NCI-H226 (cell line): ENCODE measurements around the gene SLC25A5.
A peak's percentile ranks its signal among the peaks of the same experiment; 100 is the strongest.
"Not testable (repeated sequence)": the region's sequence is repeated elsewhere in the genome, so short reads cannot be mapped to it uniquely, and the experiment has no call there.

ENCODE experiments used
- DNase-seq: peaks from one replicate; pipeline ENCODE4 v3.0.0-alpha.2; 2015

The SLC25A5 gene

DNA sequence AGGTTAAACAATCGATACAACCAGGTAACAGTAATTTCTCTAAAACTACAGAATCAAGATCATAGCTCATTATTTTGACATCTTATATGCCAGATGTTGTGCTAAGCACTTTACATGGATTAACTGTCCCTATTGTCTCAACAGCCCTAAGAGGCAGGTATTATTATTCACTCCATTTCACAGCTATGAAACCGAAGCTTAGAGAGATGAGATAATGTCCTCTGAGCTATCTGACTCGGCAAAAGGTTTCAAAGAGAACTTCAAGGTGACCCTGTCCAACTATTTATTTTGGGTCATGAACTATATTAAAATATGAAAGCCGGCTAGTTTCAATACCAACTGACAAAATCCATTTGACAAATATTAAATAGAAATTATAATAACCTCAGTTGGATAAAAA lies 10.3 kb downstream of the SLC25A5 start:
- DNase-seq, result no peak

DNA sequence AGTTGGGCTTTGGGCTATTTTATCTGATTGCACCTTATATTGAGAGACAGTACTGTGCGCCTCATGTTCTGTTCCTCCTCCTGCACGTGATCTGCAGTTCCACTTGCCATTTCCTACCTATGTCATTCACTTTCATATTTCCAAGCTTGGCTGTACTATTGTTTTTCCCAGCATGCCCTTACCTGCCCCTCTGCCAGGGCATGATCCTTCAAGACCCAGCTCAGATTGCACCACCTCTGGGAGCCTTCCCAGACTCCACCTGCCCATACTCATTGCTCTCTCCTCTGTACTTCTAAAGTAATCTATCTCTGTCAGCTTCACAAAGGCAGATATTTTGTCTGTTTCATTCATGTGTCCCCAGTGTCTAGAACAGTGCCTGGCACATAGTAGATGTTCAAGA lies 11.6 kb downstream of the SLC25A5 start:
- DNase-seq, result no peak

DNA sequence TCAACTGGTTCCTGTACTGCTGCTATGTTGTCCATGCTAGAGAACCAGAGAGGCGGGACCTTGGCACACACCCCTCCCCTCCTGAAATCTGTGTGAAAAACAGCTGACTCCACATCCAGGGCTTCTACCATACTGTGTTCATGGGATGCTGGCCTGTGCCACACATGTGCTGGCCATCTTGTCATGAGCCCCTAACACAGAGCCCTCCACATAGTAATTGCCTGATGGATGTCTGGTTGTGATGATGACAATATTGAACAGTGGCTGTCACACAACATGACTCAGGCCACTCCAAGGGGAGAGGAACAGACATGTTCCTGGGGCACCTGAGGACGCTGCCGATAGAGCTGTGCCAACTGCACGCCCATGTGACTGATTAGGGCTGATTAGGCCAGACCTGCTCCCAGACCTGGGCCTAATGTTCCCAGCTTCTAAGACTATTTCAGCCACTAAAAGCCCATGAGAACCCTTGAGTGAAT lies 13.1 kb downstream of the SLC25A5 start:
- DNase-seq, result no peak

DNA sequence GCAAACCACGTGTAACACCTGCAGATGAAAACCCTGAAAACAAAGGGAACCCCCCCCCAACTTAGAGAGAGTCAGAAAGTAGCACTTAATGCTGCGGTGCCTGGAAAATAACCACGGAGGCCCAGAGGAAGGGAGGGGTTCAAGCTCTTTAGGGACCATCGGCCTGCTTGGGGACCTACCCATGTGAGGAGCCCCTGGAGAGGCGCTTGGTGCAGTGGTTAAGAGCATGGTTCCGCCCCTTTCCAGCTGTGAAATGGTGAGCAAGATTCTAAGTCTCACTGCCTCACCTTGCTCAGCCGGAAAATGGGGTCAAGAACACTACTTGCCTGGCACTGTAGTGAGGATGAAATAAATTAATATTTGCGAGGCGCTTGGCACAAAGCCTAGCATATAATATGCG lies 13.8 kb downstream of the SLC25A5 start:
- no peak for DNase-seq

DNA sequence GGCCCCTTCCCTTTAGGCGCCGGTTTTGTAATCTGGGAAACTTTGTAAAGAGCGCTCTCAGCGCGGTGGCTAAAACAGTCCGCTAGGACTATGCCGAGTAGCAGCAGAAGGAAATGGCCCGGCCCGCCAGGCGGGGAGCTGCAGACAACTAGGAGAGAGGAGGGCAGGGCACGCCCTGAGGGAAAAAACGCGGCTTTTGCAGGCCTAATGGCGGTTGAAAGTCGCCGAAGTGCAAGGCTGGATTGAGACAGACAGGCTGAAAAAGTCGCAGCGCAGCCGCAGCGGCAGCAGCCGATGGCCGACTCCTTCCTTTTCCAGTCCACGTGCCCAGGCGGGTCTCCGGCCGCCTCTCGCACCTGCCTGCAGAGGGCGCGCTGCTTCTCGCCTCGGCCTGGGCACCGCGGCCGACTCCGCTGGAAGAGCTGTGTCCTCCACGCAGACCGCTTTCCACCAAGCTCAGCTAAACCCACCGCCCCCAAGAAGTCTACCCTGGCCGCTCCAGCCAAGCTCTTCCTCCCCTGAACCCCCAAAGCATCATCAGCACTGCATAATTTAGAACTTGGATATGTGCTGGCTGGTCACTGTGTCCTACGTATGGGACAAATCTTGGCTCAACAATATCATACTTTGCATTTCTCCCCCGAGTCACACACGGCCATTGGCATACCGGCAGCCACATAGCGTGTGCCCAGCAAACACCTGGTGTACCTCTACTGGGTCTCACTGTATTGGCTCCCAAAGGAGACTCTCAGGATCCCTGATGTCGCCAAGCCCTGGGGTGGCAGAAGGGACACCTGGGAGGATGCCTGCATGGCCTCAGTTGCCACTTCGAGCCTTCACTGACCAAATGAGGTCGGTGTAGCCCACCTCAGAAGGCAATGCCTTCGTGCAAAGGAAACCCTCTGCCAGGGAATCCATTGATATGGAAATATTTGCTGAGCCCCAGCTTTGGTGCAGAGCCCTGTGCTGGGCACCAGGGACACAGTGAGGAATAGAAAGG lies 14.5 kb downstream of the SLC25A5 start:
- DNase-seq, result peak; percentile 45

DNA sequence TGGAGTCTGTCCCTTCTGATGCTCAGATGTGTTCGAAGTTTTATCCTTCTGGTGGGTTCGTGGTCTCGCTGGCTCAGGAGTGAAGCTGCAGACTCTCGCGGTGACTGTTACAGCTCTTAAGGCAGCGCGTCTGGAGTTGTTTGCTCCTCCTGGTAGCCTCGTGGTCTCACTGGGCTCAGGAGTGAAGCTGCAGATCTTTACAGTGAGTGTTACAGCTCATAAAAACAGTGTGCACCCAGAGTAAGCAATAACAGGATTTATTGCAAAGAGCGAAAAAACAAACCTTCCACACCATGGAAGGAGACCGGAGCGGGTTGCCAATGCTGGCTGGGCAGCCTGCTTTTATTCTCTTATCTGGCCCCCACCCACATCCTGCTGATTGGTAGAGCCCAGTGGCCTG lies 18.5 kb downstream of the SLC25A5 start:
- DNase-seq, result no peak

DNA sequence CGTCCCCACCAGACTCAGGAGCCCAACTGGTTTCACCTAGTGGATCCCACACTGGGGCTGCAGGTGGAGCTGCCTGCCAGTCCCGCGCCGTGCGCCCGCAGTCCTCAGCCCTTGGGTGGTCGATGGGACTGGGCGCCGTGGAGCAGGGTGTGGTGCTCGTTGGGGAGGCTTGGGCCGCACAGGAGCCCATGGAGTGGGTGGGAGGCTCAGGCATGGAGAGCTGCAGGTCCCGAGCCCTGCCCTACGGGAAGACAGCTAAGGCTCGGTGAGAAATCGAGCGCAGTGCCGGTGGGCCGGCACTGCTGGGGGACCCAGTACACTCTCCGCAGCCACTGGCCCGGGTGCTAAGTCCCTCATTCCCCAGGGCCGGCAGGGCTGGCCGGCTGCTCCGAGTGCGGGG lies 19.5 kb downstream of the SLC25A5 start:
- DNase-seq, result not testable (repeated sequence)

DNA sequence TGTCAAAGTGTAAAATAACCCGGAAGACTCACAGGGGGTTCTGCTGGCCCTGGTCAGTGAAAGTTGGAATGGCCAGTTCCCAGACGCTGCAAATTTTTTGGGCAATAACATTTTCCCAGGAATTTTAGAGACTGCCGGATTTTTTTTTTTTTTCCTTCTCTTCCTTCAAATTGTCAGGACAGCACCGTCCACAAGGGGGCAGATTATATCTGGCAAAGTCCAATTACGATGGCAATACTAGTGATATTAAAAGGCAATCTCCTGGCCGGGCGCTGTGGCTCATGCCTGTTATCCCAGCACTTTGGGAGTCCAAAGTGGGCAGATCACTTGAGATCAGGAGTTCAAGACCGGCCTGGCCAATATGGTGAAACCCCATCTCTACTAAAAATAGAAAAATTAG lies 20.5 kb downstream of the SLC25A5 start:
- no peak for DNase-seq

DNA sequence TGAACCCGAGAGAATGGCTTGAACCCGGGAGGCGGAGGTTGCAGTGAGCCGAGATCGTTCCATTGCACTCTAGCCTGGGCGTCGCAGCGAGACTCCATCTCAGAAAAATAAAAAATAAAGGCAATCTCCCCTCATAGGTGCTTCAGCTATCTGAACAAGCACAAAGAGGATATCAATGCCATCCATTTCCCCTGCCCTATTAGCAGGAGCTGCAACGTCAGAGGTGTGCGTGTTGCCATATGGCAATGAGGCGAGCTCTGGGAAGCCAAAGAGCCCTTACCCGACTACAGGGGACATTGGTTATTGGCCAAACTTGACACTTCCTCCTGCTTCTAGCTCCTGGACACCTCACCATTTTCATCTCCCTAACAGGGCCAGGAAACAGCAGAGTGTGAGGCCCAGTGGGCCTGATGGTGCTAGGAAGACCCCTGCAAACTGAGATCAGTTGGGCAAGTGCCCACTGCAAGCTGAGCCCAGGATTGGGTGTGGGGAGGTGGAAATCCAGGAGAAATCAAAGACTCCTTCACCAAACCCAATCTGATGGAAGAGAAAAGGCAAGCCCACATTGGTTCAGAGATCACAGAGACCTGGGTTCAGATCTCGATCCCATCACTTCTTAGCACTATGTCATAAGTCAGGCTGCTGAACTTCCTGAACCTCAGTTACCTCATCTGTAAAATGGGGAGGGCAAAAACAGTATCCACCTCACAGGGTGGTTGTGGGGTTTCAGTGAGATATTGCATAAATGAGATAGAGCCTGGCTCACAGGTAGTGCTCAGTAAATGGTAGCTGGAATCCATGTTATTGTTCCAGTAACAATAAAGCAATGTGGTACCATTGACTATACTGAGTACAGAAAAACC lies 21.2 kb downstream of the SLC25A5 start:
- no peak for DNase-seq

DNA sequence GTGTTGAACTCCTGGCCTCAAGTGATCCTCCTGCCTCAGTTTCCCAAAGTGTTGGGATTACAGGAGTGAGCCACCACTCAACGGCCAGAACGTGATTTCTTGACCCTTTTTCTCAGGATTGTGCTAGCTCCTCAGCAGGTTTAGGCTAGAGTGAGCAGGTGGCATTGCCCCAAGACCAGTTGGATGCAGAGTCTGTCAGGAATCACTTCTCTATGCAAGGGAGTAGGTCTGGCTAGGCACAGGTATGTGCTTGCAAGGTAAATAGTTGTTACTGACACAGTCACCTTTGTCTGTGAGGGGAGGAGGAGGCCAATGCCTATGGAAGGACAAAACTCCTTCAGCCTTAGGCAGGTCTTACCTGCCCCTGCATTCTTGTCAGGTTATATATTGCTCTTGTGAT lies 24.2 kb downstream of the SLC25A5 start:
- no peak for DNase-seq

DNA sequence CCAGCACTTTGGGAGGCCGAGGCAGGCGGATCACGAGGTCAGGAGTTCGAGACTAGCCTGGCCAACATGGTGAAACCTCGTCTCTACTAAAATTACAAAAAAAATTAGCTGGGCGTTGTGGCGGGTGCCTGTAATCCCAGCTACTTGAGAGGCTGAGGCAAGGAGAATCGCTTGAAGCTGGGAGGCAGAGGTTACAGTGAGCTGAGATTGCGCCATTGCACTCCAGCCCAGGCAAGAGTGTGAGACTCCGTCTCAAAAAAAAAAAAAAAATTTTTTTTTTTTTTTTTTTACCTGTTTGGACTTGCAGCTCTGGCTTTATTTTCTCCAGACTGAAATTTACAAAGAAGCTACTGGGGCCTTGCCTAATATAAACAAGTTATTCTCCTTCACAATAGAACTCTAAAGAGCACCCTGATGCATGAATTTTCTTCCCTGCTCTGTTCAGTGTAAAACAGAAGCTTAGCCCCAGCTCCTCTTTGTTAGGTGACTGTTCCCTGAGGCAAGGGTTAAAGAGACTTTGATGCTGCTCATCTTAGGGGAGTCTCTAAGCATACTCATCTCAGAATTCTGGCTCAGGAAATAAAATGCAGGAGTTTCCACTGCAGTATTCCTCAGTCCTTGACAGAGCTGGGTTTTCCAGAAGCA lies 25.7 kb downstream of the SLC25A5 start:
- DNase-seq, result not testable (repeated sequence)

DNA sequence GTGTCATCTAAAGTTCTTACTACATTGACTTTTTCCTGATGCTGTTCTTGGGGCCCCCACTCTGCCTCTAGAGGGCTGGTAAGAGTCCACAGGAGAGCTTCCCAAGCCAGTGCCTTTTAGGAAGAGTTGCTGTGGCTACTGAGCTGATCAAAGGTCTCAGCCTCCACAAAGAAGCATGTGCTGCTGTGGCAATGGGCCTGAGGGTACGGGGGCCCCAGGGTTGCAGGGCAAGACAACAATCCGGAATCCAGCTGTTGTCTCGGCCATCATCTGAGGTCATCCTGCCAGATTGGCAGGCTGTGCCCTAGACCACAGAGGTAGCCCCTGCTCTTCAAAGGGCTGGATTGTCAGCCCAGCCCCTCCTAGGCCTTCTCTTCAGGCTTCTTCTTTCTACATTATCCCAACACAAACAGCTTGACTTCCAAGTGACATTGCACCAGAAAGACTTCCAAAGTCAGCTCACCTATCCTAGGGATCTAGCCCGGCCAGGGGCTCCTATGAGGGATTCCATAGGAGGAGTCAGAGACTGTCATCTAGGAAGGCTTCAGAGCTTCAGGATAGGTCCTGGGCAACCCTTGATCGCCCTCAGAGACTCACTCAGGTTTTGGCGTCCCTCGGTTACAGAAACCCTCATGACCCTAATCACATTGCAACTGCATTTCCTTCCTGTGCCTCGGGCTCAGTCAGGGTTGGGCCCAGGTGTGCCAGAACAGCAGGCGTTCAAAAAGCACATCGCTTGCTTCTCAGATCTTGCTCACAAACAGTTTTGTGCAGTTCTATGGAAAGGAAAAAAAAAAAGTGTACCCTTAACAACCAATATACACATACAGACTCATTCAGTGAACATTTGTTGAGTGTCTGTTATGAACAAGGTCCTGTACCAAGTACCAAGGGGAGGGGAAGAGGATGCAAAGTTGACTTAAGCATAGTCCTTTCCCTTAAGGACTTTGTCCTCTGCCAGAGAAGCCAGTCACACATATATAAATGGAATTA lies 27.8 kb downstream of the SLC25A5 start:
- DNase-seq, result no peak

DNA sequence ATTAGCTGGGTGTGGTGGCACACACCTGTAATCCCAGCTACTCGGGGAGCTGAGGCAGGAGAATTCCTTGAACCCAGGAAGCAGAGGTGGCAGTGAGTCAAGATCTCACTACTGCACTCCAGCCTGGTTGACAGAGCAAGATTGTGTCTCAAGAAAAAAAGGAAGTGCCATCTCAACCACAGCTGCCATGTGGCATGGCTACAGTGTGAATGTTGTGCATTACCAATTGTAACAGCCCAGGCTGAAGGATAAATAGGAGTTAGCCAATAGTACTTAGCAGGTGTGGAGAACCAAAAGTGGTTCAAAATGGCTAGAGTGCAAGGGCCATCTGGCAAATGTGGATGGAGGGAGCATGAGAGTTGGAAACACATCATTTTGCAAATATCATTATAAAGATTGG lies 28.9 kb downstream of the SLC25A5 start:
- no peak for DNase-seq

DNA sequence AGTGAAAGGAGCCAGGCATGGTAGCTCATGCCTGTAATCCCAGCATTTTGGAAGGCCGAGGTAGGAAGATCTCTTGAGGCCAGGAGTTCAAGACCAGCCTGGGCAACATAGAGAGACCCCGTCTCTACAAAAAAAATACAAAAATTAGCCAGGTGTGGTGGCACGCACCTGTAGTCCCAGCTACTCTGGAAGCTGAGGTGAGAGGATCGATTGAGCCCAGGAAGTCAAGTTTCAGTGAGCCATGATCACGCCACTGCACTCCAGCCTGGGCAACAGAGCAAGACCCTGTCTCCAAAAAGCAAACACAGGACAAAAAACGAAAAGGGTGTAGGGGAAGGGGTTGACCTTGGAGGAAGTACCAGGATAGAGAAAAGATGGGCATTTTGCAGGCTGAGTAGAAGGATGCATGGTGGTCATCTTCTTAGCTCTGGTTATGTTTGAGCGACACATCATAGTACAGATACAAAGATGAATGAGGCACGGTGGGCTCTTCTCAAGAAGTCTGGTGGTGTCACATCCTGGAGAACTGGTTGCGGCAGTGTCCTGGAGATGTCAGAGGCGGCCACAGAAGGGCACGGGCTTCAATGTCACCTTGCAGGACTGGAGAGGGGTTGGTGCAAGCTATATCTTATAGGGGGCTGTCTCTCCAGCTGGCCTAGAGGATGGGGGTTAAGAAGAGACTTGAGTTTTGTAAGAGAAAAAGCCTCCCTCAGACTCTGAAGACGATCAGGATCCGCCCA lies 32.0 kb downstream of the SLC25A5 start:
- DNase-seq, result no peak

DNA sequence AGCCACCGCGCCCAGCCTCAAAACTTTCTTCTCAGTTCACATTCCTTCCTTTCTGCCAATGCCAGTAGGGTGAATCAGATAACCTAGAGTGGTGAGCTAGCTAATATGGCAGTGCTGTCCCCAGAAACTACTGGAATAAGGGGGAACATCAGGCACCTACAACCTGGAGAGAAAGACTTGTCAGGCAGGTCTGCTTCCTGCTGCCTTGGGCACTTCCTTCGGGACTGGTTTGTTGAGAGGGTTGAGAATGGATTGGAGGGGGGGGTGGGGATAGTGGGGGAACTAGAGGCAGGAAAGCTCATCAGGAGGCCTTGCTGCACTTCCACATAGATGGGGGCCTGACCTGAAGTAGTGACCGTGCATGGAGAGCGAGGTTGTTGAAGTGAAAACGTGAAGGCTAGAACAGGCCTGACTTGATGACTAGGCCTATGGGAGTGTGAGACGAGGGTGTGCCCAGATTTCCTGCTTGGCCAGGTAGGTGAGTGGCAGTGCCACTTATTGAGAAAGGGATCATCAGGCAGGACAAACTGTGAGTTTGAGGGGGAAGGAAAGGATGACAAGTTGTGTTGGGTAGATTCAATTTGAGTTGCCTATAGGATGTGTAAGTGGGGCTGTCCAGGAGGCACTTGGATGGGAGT lies 33.4 kb downstream of the SLC25A5 start:
- DNase-seq, result no peak

DNA sequence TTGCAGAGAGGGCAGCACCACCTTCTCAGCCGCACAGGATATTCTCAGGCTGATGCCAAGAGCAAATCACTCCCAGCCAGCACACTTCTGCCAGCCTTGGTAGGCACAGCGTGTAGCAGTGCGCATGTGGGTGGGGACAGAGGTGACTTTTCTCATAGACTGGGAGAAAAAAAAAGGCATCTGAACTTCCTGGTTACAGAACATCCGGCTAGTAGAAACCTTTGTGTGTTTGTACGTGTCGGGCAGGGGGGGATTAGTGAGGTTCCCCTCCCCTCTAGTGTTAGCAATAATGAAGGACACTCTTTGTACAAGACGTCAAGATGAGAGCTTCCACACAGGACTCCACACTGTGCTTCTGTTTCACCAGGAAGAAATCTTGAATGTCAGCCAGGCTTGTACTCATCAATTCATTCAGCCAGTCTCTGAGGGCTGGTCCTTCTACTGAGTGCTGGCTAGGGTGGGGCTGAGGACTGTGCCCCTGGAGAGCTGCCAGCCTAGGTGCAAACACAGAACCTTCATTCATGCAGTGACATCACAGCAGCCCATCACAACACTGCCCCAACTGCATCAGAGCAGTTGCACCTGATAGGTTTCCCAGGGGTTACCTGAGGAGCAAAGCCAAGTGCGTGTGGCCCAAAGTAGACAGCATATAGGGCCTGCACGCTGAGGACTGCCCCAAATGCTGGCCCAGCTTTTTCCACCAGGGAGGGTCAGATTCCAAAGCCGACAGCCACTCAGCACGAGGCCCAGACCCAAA lies 34.7 kb downstream of the SLC25A5 start:
- DNase-seq, result peak; percentile 41

DNA sequence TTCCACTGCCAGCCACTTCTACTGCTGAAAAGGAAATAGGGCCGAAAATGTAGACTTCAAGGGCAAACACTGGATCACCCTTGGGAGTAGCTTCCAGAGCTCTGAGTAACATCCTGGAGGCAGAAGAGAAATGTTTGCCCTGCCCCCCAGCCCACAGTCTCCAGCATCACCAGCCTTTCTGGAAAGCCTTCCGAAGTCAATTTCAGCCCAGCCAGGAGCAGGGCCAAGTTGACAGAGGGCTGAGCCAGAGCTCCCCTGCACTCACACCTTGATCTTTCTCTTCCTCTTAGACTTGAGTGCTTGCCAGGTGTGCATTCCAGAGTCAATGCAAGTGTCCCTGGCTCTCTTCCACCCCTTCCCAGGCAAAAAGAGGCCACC lies 35.2 kb downstream of the SLC25A5 start:
- peak; percentile 79 for DNase-seq

DNA sequence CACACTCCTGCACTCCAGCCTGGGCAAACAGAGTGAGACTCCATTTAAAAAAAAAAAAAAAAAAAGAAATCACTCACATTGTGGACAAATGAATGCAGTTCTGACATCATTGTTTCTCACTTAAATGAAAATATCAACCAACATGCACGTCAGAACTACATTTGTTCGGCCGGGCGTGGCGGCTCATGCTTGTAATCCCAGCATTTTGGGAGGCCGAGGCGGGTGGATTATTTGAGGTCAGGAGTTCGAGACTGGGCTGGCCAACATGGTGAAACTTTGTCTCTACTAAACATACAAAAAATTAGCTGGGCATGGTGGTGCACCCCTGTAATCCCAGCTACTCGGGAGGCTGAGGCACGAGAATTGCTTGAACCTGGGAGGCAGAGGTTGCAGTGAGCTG lies 36.9 kb downstream of the SLC25A5 start:
- DNase-seq, result not testable (repeated sequence)

DNA sequence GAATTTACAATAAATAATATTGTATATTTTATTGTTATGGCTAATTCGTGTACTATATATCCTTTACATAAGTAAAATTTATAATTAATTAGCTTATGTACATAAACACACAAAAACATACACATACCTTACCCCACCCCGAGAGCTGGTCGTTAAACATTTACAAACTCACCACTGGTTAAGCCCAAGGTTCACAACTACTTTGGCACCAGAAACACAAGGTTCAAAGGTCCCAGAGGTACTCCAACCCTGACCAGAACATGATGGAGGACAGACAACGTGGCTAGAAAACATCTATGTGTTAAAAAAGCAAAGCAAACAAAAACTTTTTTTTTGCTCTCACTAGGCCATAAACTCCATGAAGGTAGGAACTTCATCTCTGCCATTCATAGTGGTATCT lies 37.7 kb downstream of the SLC25A5 start:
- DNase-seq, result no peak

DNA sequence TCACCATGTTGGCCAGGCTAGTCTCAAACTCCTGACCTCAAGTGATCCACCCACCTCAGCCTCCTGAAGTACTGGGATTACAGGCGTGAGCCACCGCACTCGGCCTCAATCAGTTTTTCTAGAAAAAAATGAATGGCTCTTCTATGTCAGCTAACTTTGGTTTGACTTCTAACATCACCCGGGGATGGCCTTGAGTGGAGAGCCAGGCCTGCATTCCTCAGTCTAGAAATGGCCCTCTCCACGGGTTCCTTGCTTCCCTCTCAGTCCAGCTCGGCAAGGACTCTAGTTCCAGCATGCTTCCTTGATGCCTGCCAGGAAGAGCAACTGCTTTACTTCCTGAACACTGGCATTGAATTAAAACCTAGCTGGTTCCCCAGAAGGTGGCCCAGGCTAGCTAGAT lies 39.0 kb downstream of the SLC25A5 start:
- DNase-seq, result no peak
